Right atrium auricular region (tissue), 2 donors: ENCODE data around the gene CPSF6. TPM values are rescaled to one million over a fixed set of nuclear protein-coding genes. Genes with fewer than 3 reads are reported as not detected.

Experiments
- DNase-seq: peaks from one replicate; pipeline ENCODE4 v3.0.0-alpha.2; 2019; ENCODE audit warnings: low spot score
- H3K27ac ChIP-seq, 2 donors: fragments of 200-600 bp; sonication (generic); 1 replicate in 1 of 2; 2 replicates in 1 of 2; pipeline ENCODE4 v1.5.1; 2016 to 2019
- H3K27me3 ChIP-seq, 2 donors: fragments of 200-600 bp; sonication (generic); one replicate each; pipeline versions ENCODE4 v1.5.1 to v1.6.0; 2017 to 2019
- H3K36me3 ChIP-seq: fragments of 200-600 bp; sonication (generic); one replicate; pipeline ENCODE4 v1.5.1; 2016
- H3K4me1 ChIP-seq, 2 donors: fragments of 200-600 bp; sonication (generic); one replicate each; pipeline versions ENCODE4 v1.5.1 to v1.6.0; 2017 to 2019
- H3K4me3 ChIP-seq, 2 donors: fragments of 200-600 bp; sonication (generic); 1 replicate in 1 of 2; 2 replicates in 1 of 2; pipeline ENCODE4 v1.5.1; 2017 to 2019; ENCODE audit warnings: mild to moderate bottlenecking in 1 of 2, moderate library complexity in 1 of 2
- H3K9me3 ChIP-seq, 2 donors: fragments of 200-600 bp; sonication (generic); one replicate each; pipeline ENCODE4 v1.5.1; 2019
- CTCF ChIP-seq, 2 donors: fragments of 200-600 bp; sonication (generic); IDR thresholded peaks; one replicate each; pipeline ENCODE4 v1.5.1; 2019; ENCODE audit warnings: antibody characterized with exemption in 2 of 2
- total RNA-seq, 2 donors: library from RNA; depleted of rRNA; stranded (reverse); fragments of >200 nt; gene quantifications; one replicate each; pipeline ENCODE4 v1.1.0, GENCODE V29; 2016

The CPSF6 gene
- total RNA-seq, 2 donors from 2014 or later: 15.6 to 21.0 TPM

GRCh38 chr12:69278814-69279782 is 39.7 kb downstream of the CPSF6 start:
- no peak for DNase-seq
- no peaks in the 10 kb centered on the region for H3K27me3 ChIP-seq
- no peaks in the 10 kb centered on the region for H3K36me3 ChIP-seq
- TF ChIP-seq CTCF (IDR thresholded peaks at IDR 0.05): no peak
- no peak overlapping the region for H3K4me3 ChIP-seq
- no peaks in the 10 kb centered on the region for H3K9me3 ChIP-seq
- H3K27ac ChIP-seq: no peak overlapping the region
- H3K4me1 ChIP-seq: peaks cover 0 to 26% of the 10 kb centered on the region in 2 donors

- peak in 1 of 2 donors; percentile 31 for TF ChIP-seq CTCF (IDR thresholded peaks at IDR 0.05)
- Histone ChIP-seq H3K36me3 (no peaks in the 10 kb centered on the region), H3K4me1 (peaks cover 0 to 8% of the 10 kb centered on the region in 2 donors), H3K27me3 (no peaks in the 10 kb centered on the region), H3K9me3 (no peaks in the 10 kb centered on the region), H3K4me3 (peak overlapping the region; percentile 12 to 21), H3K27ac (no peak overlapping the region)
- DNase-seq: peak; percentile 80
Measured at GRCh38 chr12:69284131-69284530, 44.8 kb downstream of the CPSF6 start.

- no peak for TF ChIP-seq CTCF (IDR thresholded peaks at IDR 0.05)
Measured at GRCh38 chr12:69287556-69287955, 48.2 kb downstream of the CPSF6 start.

GRCh38 chr12:69290545-69291277 is 51.3 kb downstream of the CPSF6 start:
- peak; percentile 70 for DNase-seq
- no peaks in the 10 kb centered on the region for H3K4me1 ChIP-seq
- H3K36me3 ChIP-seq: no peaks in the 10 kb centered on the region
- H3K9me3 ChIP-seq: no peaks in the 10 kb centered on the region
- H3K27ac ChIP-seq: no peak overlapping the region
- H3K4me3 ChIP-seq: no peak overlapping the region
- peak; percentile 53 to 80 for TF ChIP-seq CTCF (IDR thresholded peaks at IDR 0.05)
- H3K27me3 ChIP-seq: no peaks in the 10 kb centered on the region

More at GRCh38 chr12:69287556-69287955, 48.2 kb downstream of the CPSF6 start:
- H3K36me3 ChIP-seq: no peaks in the 10 kb centered on the region
- H3K27me3 ChIP-seq: no peaks in the 10 kb centered on the region
- H3K4me3 ChIP-seq: no peak overlapping the region
- DNase-seq: no peak
- no peaks in the 10 kb centered on the region for H3K9me3 ChIP-seq
- peaks cover 0 to 8% of the 10 kb centered on the region in 2 donors for H3K4me1 ChIP-seq
- no peak overlapping the region for H3K27ac ChIP-seq

- Histone ChIP-seq H3K36me3 (no peaks in the 10 kb centered on the region), H3K9me3 (no peaks in the 10 kb centered on the region), H3K4me1 (no peaks in the 10 kb centered on the region), H3K27me3 (no peaks in the 10 kb centered on the region), H3K4me3 (no peak overlapping the region), H3K27ac (no peak overlapping the region)
- TF ChIP-seq CTCF (IDR thresholded peaks at IDR 0.05): peak in 1 of 2 donors; percentile 2
- DNase-seq: no peak
Measured at GRCh38 chr12:69291278-69291593, 51.9 kb downstream of the CPSF6 start.
